Prostate gland (tissue), 2 donors: ENCODE measurements around the gene PHF21B. TPM values are rescaled to one million over a fixed set of nuclear protein-coding genes. Genes with fewer than 3 reads are reported as not detected.

ENCODE experiments used
- DNase-seq: peaks from one replicate; pipeline ENCODE4 v3.0.0-alpha.2; 2019; ENCODE audit warnings: low spot score
- H3K27ac ChIP-seq, 2 donors: fragments of 200-600 bp; sonication (generic); 2 replicates each; pipeline ENCODE4 v1.5.1; 2017 to 2019
- H3K27me3 ChIP-seq: fragments of 200-600 bp; sonication (generic); replicated peaks from 2 replicates; pipeline ENCODE4 v1.5.1; 2019; ENCODE audit not compliant: insufficient read depth
- H3K36me3 ChIP-seq, 2 donors: fragments of 200-600 bp; sonication (generic); 1 replicate in 1 of 2; 2 replicates in 1 of 2; pipeline versions ENCODE4 v1.5.1 to v1.8.1; 2017 to 2019
- H3K4me1 ChIP-seq: fragments of 200-600 bp; sonication (generic); replicated peaks from 2 replicates; pipeline ENCODE4 v1.5.1; 2019
- H3K4me3 ChIP-seq, 2 donors: fragments of 200-600 bp; sonication (generic); 2 replicates each; pipeline ENCODE4 v1.5.1; 2017 to 2019
- H3K9me3 ChIP-seq: fragments of 200-600 bp; sonication (generic); 2 replicates; pipeline ENCODE4 v1.5.1; 2017
- POLR2A ChIP-seq: fragments of 450-650 bp; IDR thresholded peaks from one replicate; pipeline ENCODE4 v1.6.1; 2016; ENCODE audit warnings: antibody characterized with exemption, mild to moderate bottlenecking
- POLR2AphosphoS5 ChIP-seq: sonication (generic); formaldehyde crosslinking; IDR thresholded peaks from one replicate; pipeline ENCODE4 v1.6.1; 2017; ENCODE audit warnings: antibody characterized with exemption
- WGBS: methylation state at CpG from one replicate; pipeline ENCODE4 v1.1.5; 2018; 5-methylcytosine and 5-hydroxymethylcytosine counted together
- intact Hi-C: fragments of 100-400 bp; cut with DNase I; formaldehyde crosslinking; loops from one replicate; pipeline ENCODE4 v1.14.2; 2022
- total RNA-seq, 2 donors: library from RNA; depleted of rRNA; stranded (reverse); fragments of >200 nt; gene quantifications; one replicate each; pipeline ENCODE4 v1.1.0, GENCODE V29; 2016
- TF ChIP-seq, protein P1 (sequence below), 4 experiments: fragments of 200-600 bp in 2 of 4; fragments of 450-650 bp in 2 of 4; sonication (generic) in 2 of 4; IDR thresholded peaks; 1 replicate in 3 of 4; 2 replicates in 1 of 4; pipeline ENCODE4 v1.5.1; 2016 to 2019; ENCODE audit warnings: antibody characterized with exemption in 4 of 4, mild to moderate bottlenecking in 2 of 4, moderate library complexity in 2 of 4

Gene PHF21B
- total RNA-seq, 2 donors from 2014 or later: 9.7 to 27.3 TPM

DNA sequence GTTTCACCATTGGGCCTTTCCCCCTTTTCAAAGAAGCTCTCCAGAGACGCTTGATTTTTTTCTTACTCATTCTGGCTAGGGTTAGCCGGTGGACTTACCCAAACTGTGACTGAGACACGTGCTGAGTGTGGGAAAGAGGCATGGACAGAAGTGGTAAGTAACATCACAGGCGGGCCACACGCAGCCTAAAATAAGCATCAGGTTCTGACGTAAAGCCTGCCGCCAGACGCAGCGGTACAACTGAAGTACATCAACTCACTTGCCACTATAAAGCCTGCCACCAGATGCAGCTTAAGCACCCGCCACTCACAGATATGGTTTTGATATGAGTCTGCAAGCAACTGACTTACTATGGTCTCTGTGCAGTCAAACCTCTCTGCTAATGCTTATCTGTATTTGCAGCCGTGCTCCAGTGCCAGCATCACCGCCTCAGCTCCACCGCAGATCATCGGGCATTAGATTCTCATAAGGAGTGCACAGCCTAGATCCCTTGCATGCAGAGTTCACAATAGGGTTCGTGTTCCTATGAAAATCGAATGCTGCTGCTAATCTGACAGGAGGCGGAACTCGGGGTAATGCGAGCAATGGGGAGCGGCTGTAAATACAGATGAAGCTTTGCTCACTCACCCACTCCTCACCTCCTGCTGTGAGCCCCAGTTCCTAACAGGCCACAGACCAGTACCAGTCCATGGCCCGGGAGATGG is 58.8 kb downstream of the PHF21B start:
- H3K36me3 ChIP-seq: no peaks in the 10 kb centered on the region
- no peaks in the 10 kb centered on the region for H3K4me1 ChIP-seq
- intact Hi-C loops: no loop called here
- DNase-seq: no peak
- no peak overlapping the region for H3K27ac ChIP-seq
- no peaks in the 10 kb centered on the region for H3K9me3 ChIP-seq
- no peaks in the 10 kb centered on the region for H3K27me3 ChIP-seq
- WGBS: 97% methylated on average over 21 of the region's 21 CpGs
- H3K4me3 ChIP-seq: no peak overlapping the region
- TF ChIP-seq POLR2AphosphoS5: no peak
- TF ChIP-seq, protein P1, sequence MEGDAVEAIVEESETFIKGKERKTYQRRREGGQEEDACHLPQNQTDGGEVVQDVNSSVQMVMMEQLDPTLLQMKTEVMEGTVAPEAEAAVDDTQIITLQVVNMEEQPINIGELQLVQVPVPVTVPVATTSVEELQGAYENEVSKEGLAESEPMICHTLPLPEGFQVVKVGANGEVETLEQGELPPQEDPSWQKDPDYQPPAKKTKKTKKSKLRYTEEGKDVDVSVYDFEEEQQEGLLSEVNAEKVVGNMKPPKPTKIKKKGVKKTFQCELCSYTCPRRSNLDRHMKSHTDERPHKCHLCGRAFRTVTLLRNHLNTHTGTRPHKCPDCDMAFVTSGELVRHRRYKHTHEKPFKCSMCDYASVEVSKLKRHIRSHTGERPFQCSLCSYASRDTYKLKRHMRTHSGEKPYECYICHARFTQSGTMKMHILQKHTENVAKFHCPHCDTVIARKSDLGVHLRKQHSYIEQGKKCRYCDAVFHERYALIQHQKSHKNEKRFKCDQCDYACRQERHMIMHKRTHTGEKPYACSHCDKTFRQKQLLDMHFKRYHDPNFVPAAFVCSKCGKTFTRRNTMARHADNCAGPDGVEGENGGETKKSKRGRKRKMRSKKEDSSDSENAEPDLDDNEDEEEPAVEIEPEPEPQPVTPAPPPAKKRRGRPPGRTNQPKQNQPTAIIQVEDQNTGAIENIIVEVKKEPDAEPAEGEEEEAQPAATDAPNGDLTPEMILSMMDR (IDR thresholded peaks at IDR 0.05): no peak
- TF ChIP-seq POLR2A: no peak

DNA sequence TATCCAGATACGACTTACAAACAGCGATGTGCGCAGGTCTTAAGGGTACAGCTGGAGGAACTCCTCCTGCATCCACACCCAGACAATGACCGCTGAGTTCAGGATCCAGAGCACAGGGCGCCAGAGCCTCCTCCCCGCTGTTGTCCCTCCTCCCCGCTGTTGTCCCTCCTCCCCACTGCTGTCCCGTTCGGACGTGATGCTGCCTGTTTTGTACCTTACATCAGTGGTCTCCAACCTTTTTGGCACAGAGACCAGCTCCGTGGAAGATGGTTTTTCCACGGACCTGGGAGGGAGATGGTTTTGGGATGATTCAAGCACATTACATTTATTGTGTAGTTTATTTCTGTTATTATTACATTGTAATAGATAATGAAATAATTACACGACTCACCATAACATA is 62.0 kb downstream of the PHF21B start:
- Histone ChIP-seq H3K9me3 (no peaks in the 10 kb centered on the region), H3K36me3 (no peaks in the 10 kb centered on the region), H3K27me3 (no peaks in the 10 kb centered on the region), H3K4me1 (no peaks in the 10 kb centered on the region), H3K27ac (no peak overlapping the region), H3K4me3 (no peak overlapping the region)
- DNase-seq: no peak
- TF ChIP-seq POLR2A (no peak), POLR2AphosphoS5 (no peak)
- TF ChIP-seq, protein P1 (IDR thresholded peaks at IDR 0.05): no peak
- WGBS: 86% methylated on average over 13 of the region's 13 CpGs
- intact Hi-C loops: no loop called here

DNA sequence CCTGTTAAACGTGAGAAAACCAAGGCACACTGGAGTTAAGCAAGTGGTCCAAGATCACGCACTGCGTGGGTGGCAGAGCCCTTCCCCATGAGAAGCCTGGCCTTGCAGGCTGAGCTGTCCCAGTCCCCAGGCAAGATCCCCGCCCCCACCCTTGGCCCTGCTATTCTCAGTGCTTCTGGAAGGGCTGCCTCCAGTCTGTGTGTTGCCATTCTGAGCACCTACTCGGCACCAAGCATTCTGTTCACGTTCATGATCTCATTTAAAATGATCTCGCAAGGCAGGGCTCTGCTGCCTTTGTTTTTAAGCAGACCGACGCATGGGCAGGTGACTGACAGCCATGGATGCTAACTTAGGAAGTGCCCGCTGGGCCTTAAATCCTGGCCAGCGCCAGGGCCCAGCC is 62.8 kb downstream of the PHF21B start:
- Histone ChIP-seq H3K27me3 (no peaks in the 10 kb centered on the region), H3K4me1 (no peaks in the 10 kb centered on the region), H3K27ac (no peak overlapping the region), H3K36me3 (no peaks in the 10 kb centered on the region), H3K9me3 (no peaks in the 10 kb centered on the region), H3K4me3 (no peak overlapping the region)
- 90% methylated on average over 11 of the region's 11 CpGs for WGBS
- DNase-seq: no peak
- TF ChIP-seq, protein P1 (IDR thresholded peaks at IDR 0.05): no peak
- TF ChIP-seq POLR2A (no peak), POLR2AphosphoS5 (no peak)
- intact Hi-C loops: no loop called here

DNA sequence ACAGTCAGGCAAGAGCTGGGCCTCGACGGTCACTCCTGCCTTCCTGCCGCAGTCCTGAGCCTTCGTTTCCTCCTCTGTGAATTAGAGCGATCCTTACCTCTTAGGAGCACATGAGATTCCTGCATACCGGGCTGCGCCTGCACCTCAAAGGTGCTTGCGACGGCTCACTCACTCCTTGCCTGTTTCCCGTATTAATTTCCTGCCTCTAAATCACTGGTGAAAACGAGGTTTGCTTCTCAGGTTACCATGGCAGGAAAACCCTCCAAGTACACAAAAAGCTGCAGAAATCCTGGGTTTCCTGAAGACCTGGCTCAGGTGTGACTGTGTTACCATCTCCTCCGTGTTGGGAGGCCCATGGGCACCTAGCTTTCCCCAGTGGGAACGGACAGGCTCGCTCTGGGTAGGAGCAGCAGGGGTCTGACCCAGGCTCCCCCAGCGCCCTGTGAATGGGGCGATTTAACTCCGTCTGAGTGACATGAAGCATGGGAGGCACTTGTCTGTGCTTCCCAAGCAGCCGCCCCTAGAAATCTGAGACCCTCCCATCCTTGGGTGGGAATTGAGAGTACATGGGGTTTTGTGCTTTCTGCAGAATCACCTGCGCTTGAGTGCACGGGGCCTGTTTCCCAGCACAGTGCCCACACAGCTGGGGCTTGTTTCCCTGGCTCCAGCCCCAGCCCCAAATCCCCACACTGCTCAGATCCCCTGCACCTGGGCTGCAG is 64.8 kb downstream of the PHF21B start:
- WGBS: 71% methylated on average over 20 of the region's 20 CpGs
- intact Hi-C loops: no loop called here
- H3K27me3 ChIP-seq: no peaks in the 10 kb centered on the region

More for the DNA sequence above, 64.8 kb downstream of the PHF21B start:
- Histone ChIP-seq H3K4me3 (no peak overlapping the region), H3K36me3 (no peaks in the 10 kb centered on the region), H3K4me1 (no peaks in the 10 kb centered on the region), H3K27ac (no peak overlapping the region), H3K9me3 (no peaks in the 10 kb centered on the region)
- TF ChIP-seq POLR2A (no peak), POLR2AphosphoS5 (no peak)
- TF ChIP-seq, protein P1 (IDR thresholded peaks at IDR 0.05): no peak
- DNase-seq: no peak
